Occipital lobe (tissue), 2 donors: ENCODE data around the gene TBL1X. TPM values are rescaled to one million over a fixed set of nuclear protein-coding genes. Genes with fewer than 3 reads are reported as not detected.
A peak's percentile ranks its signal among the peaks of the same experiment; 100 is the strongest.
"Not testable (repeated sequence)": the region's sequence is repeated elsewhere in the genome, so short reads cannot be mapped to it uniquely, and the experiment has no call there.

Source experiments
- DNase-seq: peaks from one replicate; lab custom pipeline; 2025; lab: John Stamatoyannopoulos, UW
- total RNA-seq: library from RNA; depleted of rRNA; stranded (reverse); fragments of >200 nt; gene quantifications from one replicate; pipeline ENCODE4 v1.2.3, GENCODE V29; 2014

The TBL1X gene
- 2.8 TPM for total RNA-seq

DNA sequence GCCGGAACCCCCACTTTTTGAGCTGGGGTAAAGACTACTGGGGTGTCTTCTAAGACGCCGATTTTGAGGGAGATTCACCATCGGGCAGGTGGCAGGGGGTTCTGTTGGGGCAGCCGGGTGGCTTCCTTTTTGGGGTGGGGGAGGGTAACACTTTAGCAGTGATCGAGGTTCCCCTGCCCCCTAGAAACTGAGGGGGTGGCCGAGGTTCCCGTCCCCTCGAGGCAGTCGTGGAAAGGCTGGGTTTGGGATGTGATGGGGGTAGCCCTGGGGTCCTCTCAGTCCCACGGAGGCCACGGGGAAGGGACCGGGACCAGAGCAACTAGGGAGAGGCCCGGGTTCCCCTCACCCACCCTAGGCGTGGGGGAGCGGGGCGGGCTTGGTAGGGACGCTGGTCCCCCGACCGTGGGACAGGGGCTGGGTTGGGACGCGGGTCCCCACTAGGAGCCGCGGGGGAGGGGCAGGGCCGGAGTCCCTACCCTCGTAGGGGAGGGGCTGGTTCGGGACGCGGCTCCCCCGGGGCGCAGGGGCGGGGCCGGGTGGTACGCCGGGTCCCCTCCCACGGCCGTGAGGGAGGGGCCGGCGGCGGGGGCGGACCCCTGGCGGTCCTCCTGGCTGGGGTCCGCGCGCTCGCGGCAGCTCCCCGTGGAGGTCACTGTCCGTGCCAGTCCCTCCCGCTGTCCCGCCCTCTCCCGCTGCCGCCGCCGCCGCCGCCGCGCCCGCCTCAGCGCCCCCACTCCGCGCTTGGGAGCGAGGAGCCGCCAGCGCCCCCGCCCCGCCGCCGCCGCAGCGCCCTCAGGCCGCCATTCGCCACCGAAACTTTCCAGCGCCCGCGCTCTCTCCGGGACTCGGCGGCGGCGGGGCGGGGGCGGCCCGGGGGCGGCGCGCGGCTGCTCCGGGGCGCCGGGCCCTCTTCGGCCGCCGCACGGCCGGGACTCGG lies at the start of gene TBL1X:
Gene TBL1X (plus strand): TSS at position 624 of the 937 bp plus-strand sequence. CDS start 188,529 bp downstream, outside the sequence.
- DNase-seq: peak; percentile 2

DNA sequence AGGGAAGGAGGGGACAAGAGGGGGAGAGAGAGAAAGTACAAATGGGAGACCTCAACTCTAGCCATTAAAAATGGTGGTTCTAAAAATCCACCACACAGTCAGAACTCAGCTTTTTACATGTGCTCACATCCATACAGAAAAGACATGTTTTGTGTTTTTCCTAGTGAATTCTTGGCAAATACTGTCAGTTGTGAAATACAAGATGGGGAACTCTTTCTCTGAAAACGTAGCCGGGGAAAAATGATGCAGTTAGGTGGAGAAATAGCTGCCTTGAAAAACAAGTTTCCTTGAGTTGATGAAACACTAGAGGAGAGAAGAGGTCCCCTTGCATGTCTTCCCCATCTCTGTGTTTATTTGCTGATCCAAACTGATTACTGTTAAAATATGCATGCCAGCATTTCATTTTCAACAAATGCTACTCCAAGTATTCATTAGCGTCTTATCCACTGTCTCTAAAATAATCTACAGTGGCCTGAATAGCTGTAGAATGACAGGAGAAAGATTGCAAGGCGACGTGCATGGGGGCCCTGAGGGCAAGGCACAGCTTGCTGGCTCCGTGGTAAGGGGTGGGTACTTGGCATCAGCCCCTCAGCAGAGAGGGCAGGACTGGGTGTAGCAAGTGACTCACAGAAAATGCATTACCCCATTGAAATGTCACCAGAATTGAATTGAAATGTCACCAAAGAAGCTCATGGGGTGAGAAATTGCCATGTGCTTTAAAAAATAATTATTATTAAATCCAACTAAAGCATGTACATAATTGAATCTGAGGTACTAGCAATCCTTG lies 48.1 kb upstream of the TBL1X start:
- no peak for DNase-seq

DNA sequence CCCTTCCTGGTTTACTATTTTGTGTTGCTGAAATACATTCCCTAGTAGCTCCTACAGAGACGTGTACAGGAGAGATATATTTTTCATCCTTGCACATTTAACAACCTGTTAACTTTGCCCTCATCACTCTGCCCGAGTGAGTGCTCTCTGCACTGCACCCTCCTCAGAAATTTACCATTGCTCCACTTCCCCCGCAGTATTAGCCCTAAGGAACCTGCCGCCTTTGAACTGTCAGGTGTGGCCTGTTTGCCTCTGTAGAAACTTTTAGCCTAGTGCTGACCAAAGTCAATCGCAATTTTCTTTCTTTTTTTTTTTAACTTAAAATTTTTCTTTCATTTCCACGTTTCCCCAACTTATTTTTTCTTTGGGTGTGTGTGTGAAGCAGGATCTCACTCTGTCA lies 46.6 kb upstream of the TBL1X start:
- no peak for DNase-seq

GRCh38 chrX:9420275-9421265 lies 44.3 kb upstream of the TBL1X start:
- no peak for DNase-seq

GRCh38 chrX:9429767-9430166 lies 35.1 kb upstream of the TBL1X start:
- no peak for DNase-seq

GRCh38 chrX:9430346-9430921 lies 34.4 kb upstream of the TBL1X start:
- DNase-seq: no peak

- DNase-seq: no peak
Observed at GRCh38 chrX:9431281-9431680, 33.6 kb upstream of the TBL1X start.

DNA sequence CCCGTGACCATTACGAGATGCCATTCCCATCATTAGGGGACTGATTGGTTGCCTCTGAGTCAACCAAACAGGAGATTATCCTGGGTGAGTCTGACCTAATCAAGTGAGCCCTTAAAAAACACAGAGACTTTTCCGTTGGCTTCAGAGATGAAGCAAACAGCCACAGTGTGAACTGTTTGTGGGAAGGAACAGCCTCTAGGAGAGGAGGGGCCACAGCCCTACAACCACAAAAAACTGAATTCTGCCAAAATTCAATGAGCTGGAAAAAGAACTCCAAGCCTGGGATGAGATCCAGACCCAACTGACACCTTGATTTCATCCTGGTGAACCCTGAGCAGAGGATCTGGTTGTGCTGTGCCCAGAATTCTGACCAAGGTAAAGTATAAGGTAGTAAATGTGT lies 31.3 kb upstream of the TBL1X start:
- no peak for DNase-seq

- no peak for DNase-seq
Observed at GRCh38 chrX:9434051-9434550, 30.8 kb upstream of the TBL1X start.

GRCh38 chrX:9435086-9435485 lies 29.8 kb upstream of the TBL1X start:
- not testable (repeated sequence) for DNase-seq

DNA sequence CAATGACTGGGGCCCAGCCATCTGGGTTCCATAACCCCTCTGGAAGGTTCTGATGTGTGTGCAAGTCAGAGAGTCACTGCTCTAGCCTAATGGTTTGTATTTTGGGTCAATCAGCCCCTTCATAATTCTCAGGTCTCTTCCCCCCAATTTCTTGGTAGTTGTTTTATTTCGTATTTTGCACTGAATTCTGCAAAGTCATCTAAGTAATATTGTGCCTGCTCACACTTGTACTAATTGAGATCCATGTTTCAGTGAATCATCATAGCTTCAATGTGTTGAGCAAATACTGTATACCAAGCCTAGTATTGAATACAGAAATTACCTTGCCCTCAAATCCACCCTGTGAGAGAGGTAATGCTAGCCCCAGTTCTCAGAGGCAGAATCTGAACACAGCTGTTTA lies 28.0 kb upstream of the TBL1X start:
- no peak for DNase-seq

GRCh38 chrX:9438933-9439494 lies 25.8 kb upstream of the TBL1X start:
- DNase-seq: no peak

DNA sequence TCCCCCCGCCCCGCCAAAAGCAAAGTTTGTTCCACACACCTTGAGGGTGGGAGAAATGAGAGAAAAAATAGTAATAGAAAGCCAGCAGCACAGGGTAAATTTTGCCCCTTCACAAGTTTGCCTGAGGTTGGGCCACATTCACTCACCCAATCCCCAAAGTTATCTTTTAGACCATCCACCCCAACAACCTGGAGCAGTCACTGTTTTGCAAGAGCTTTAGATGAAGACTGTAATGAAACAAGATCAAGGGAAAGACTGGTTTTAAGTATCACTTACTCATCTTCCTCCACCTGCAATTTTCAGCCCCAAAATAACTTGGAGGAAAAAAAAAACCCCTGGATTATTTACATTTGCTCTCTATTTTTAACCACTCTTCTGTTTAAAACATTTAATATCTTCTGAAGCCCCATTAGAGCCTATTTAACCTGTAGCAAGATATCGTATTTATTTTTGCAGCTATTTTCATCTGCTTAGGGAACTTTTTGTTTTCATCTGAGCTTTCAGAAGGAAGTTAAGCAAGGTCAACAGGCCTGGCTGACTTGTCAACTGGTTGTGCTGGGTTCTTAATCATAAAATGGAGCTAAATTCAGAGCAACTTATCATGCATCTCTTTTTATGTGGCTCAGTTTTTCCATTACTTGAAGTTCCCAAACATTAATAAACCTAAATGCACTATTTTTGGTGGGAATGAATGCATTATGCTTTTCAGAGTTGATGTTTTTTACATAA lies 24.6 kb upstream of the TBL1X start:
- DNase-seq: no peak

GRCh38 chrX:9442056-9442455 lies 22.8 kb upstream of the TBL1X start:
- no peak for DNase-seq

GRCh38 chrX:9443327-9443726 lies 21.5 kb upstream of the TBL1X start:
- DNase-seq: no peak

DNA sequence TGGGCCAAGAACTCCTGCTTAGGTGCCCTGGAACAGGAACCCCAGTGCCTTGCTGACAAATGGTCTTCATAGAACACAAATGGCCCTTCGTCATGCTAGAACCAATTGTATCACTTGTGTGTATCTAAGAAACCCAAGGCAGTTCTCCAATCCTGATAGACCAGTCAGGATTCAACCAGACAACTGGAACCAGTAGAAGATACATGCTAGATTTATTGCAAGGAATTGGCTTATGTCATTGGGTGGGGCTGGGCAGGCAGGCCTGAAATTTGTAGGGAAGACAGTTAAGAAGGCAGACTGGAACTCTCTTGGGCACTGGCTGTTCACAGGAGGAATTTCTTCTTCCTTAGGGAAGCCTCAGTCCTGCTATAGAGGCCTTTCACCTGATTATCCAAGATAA lies 17.0 kb upstream of the TBL1X start:
- no peak for DNase-seq

GRCh38 chrX:9456250-9457074 lies 8.4 kb upstream of the TBL1X start:
- no peak for DNase-seq

DNA sequence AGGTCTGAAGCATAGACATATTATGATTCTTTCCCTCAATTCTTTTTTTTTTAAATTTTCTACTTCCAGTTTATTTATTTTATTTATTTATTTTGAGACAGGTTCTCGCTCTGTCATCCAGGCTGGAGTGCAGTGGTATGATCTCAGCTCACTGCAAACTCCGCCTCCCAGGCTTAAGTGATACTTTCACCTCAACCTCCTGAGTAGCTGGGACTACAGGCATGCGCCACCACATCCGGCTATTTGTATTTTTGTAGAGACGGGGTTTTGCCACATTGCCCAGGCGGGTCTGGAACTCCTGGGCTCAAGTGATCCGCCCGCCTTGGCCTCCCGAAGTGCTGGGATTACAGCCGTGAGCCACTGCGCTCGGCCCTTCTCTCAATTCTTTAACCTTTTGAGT lies 6.8 kb upstream of the TBL1X start:
- DNase-seq: not testable (repeated sequence)
